Ovary (tissue), 3 donors: ENCODE data around the gene ZFHX2.

Experiments used
- CTCF ChIP-seq, 3 donors: fragments of 450-650 bp in 2 of 3; fragments of 200-600 bp in 1 of 3; IDR thresholded peaks; one replicate each; pipeline versions ENCODE4 v1.5.1 to v1.8.0; 2016 to 2022; ENCODE audit warnings: antibody characterized with exemption in 3 of 3, mild to moderate bottlenecking in 1 of 3
- EP300 ChIP-seq: sonication (generic); formaldehyde crosslinking; IDR thresholded peaks from one replicate; pipeline ENCODE4 v1.6.1; 2017; ENCODE audit warnings: antibody characterized with exemption
- donor health status: DM: no; HTN: no; CAD: no.

GRCh38 chr14:23555882-23556699, 4.5 kb upstream of the ZFHX2 start, which contains the start of gene THTPA:
- TF ChIP-seq CTCF (IDR thresholded peaks at IDR 0.05): no peak
- no peak for TF ChIP-seq EP300
